UCSD-AML1 (cell line): ENCODE results near the gene SMARCB1.

Experiments used
- DNase-seq: peaks from one replicate; lab custom pipeline; 2025; ENCODE audit not compliant: unreplicated experiment; lab: John Stamatoyannopoulos, UW

The SMARCB1 gene

DNA sequence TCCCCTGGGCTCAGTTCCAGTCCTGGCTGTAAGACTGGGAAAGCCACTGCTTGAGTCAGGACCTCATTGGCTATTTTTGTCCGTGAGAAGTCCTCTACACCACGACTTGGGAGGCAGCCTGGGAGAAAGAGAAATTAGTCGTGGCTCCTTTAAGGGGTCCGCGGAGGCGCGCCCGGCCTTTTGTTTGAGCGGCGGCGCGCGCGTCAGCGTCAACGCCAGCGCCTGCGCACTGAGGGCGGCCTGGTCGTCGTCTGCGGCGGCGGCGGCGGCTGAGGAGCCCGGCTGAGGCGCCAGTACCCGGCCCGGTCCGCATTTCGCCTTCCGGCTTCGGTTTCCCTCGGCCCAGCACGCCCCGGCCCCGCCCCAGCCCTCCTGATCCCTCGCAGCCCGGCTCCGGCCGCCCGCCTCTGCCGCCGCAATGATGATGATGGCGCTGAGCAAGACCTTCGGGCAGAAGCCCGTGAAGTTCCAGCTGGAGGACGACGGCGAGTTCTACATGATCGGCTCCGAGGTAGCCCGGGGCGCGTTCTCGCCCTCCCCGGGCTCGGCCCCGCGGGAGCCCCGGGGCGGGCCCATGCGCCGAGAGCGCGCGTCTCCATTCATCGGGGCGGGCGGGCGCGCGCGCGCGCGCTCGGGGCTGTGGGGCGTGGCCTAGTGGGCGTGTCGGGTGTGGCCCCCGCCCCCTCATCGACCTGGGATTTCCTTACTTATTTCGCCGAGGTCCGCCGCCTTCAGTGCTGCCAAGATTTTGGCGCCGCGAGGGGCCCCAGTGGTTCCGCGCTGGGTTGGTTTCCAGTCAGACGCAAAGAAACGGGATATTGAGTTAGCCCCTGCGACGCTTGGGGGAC is at the start of gene SMARCB1:
Gene SMARCB1, plus strand, starts transcription at position 215 of the 848 bp plus-strand sequence. Its CDS starts 204 bp downstream, at position 419.
- DNase-seq = peak; percentile 90

DNA sequence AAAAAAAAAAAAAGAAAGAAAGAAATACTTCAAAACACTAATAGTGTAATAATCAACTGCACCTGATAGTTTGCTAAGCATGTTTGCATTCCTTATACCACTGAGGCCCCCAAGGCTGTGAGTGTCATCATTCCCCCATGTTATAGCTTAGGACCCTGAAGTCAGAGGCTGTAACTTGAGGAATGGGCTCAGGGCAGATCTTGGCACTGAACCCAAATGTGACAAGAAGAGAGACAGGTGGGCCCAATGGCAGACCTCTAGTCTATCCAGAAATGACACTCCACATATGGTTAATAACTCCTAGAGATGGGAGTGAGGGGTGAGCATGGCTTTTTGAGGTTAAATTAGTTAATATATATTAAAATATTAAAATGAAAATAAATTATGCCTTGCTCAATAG is 49.1 kb upstream of the SMARCB1 start:
- no peak for DNase-seq

DNA sequence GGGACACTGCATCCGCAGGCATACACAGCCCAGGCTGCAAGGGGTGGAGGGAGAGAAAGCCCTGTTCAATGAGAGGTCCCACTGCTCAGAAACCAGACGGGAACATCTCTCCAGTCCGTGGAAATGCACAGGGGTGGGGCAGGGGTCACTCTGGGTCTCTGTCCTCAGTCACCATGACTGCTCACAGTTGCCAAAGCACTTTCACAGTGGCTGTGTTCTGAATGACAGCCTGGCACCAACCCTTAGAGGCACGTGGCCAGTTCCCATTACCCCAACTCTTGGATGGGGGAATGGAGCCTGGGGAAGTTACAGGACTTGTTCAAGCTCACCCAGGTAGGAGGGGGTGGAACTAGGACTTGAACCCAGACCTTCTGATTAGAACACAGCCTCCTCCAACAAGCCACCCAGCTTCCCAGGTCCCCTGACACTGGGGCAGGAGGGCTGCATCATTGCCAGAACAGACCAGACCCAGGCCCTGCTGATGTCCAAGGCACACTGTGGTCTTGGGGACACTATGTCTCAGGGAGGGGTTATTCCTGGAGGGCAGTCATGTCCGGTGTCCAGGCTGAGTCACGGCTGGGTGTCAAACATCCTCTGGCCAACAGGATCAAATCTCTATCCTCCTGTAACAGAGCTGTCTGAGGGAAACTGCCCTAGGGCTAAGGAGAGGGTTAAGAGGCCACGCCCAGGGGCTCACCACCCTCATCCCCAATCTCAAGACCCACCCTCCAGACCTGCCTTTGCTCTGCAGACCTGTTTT is 44.1 kb upstream of the SMARCB1 start:
- no peak for DNase-seq

DNA sequence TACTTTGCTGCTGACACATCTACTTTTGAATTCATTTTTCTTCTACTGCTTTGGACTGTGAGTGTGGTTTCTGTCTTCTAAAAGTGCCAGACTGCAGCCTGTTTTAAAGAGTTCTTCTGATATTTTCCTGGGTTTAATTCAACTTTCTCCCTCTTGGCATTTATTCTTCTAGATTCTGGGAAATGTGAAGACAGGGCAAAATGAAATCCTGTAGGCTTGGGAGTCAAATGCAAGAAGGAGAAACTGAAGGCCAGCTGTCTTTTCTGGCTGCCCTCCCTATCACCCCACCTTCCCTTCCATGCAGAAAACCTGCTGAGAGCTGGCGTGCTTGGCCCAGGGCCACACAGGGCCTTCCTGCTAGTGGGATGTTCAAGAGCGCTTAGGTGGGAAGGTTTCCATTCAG is 43.5 kb upstream of the SMARCB1 start:
- DNase-seq = no peak

DNA sequence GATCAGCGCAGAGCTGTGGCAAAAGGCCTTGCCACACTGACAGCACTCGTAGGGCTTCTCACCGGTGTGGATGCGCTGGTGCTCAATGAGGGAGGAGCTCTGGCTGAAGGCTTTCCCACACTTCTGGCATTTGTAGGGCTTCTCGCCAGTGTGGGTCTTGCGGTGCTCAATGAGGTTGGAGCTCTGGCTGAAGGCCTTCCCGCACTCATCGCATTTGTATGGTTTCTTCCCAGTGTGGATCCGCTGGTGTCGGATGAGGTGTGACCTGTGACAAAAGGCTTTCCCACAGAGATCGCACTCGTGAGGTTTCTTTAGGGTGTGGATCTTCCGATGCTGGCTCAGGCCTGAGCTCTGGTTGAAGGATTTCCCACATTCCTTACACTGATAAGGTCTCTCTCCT is 42.8 kb upstream of the SMARCB1 start:
- DNase-seq = no peak

DNA sequence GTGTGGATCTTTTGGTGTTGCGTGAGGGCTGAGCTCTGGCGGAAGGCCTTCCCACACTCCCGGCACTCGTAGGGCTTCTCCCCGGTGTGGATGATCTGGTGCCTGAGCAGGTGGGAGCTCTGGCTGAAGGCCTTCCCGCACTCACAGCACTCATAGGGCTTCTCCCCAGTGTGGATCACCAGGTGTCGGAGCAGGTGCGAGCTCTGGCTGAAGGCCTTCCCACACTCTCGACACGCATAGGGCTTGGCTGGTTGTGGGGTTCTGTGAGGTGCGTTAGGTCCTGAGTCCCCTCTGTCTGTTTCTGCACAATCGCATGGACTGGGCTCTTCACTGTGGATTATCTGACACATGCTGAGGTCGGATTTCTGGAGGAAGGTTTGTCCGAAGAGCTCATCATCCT is 42.3 kb upstream of the SMARCB1 start:
- no peak for DNase-seq

DNA sequence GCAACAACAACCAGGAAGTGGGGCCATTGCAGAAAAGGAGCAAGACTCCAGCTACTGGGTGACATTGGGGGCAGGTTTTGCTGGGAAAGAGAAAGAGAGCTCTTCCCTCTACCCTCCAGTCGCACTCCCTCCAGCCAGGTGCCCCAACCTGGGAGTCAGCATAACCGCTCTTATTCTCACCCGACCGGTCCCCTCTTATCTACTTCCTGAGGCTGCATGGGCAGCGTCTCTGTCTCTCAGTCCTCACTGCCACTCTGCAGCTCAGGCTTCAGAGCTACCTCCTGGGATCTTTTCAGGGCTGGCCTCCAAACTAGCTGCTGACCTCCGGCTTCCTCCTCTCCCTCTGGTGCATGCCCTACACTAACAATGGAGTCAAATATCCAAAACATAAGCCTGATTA is 41.0 kb upstream of the SMARCB1 start:
- no peak for DNase-seq

DNA sequence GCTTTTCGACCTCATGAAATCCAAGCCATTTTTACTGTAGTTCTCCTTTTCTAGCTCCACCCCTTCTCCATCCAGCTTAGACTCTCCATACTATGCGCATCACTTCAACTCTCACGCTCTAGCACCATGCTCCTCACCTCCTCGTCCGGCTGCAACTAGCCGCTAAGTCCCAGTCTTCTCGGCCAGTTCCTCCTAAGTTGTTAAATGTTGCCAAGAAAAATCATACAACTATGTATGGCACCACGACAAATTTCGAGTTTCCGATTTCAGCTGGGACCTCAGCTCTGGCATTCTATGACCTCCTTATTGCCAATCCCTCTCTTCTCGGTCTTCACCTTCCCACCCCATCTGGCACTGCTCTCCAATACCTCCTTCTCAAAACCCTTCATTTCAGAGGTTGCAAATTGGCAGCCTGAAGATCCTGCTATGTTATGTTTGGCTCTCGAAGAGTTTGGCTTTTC is 36.9 kb upstream of the SMARCB1 start:
- DNase-seq = no peak

DNA sequence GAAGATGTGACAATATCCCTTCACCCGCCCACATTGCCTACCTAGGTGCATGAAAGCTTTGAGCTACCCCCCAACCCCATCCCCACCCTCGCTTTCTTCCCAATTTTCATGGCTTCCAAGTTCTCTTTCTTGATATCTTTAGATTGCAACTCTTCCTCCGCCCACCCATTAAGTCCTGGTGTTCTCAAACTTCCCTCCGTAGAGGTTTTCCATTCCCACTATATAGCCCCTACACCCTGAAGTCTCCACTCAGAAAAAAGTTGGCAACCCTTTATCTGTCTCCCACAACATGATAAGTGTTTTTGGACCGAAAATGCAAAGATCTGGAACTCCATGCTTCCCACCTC is 36.4 kb upstream of the SMARCB1 start:
- DNase-seq = no peak

DNA sequence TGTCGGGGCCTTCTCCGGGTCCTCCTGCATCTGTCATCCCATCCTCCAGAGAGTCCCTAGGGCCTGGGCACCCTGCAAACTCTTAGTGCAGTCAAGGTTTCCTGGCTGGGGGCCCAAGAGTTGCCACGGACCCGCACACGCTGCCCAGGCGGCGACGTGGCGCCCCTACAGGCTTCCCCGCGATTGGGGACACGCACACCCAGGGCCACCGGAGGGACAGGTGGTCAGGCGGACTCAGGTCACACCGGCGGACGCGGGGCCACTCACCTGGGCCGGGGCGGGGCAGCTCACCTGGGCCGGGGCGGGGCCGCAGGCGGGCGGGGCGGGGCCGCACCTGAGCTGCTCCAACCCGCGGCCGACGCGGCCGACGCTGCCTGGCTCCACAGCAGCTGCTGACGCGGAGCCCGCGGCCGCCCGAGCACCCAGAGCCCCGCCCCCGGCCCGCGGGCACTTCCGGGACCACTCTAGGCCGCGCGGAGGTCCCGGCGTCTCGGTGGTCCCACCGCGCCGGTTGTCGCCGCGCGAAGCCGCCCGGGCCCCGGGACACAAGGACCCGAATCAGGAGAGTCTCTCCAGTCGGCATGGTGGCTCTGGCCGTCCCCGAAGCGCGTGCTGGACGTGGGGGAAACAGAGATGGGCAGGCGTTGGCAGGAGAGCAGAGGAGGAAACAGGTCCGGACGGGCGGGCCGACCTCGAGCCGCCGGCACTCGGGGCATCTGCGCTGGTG is 35.9 kb upstream of the SMARCB1 start, which contains the start of gene ZNF70:
Gene ZNF70, minus strand, starts transcription at position 399 of the 727 bp plus-strand sequence. CDS start 5,972 bp downstream, outside the sequence.
- DNase-seq = peak; percentile 87

DNA sequence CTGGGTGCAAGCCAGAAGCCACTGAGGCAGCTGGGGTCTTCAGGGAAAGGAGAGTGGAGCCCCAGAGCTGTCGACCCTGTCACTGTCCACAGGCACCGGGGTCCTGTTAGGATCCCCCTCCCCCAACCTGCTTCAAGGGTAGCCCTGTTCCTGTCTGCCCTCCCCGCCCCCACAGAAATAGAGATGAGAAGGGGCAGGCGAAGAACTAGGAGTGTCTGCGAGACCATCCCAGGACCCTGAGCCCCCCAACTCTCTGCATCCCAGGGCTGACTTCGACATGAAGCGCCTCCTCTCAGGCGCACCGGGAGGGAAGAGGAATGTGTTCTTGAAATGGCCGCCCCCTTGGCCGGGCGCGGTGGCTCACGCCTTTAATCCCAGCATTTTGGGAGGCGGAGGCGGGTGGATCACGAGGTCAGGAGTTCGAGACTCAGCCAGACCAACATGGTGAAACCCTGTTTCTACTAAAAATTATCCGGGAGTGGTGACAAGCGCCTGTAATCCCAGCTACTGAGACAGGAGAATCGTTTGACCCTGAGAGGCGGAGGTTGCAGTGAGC is 35.2 kb upstream of the SMARCB1 start:
- no peak for DNase-seq

DNA sequence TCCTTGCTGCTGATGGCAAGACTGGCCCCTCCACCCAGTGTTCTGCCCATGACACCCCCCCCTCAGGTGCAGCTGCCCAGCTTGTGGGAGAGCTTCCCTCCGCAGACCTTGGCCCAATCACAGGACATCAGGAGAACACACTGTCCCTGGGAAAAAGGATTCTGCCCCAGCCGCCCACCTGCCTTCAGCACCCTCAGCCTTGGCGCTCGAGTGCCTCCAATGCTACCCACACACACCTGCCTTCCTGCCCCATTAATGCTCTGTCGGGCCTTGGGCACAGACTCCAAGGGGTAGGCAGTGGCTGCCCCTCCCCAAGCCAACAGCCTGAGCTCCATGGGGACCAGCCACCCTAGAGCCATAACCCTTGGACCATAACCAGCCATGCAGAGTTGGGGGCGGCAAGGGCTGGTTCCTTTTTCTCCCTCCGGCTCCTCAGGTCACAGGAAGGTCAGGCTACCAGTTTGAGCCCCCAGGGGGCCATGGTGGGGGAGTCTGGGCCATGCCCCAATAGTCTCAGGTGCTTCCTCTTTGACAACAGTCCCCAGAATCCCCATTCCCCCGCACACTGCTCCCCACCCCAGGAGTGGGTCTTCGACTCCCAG is 34.6 kb upstream of the SMARCB1 start:
- DNase-seq = no peak

DNA sequence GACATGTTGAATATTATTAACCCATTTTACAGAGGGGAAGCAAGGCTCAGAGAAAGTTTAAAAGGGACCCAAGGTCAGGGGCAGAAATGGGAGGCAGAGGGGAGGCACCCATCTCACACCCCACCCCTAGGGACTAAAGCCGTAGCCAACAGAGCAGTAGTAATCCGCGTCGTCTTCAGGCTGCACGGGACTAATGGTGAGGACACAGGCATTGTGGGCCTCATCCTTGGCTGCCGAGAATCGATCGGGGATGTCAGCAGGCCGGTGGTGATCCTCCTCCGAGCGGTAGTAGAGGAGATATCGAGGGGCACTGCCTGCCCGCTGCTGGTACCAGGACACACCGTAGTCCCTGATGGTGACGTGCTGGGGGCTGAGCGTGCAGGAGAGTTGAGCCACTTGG is 34.0 kb upstream of the SMARCB1 start:
- DNase-seq = no peak

DNA sequence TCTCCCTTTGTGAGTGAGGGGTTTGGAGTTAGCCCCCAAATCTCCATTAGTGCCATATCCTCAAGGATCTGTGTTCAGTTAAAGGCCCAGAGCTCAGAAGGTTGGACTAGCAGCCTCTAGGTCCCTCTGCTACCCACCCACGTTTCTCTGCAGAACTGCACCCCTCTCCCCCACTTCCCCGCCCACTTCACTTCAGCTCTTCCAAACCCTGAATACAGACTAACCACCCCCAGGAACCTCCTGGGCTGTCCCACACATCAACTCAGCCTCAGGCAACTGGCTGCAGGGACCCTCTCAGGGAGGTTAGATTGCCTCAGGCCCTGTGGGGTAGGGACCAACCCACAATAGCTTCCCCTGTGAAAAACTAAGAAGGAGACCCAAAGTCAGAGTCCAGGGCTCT is 33.4 kb upstream of the SMARCB1 start:
- DNase-seq = no peak

DNA sequence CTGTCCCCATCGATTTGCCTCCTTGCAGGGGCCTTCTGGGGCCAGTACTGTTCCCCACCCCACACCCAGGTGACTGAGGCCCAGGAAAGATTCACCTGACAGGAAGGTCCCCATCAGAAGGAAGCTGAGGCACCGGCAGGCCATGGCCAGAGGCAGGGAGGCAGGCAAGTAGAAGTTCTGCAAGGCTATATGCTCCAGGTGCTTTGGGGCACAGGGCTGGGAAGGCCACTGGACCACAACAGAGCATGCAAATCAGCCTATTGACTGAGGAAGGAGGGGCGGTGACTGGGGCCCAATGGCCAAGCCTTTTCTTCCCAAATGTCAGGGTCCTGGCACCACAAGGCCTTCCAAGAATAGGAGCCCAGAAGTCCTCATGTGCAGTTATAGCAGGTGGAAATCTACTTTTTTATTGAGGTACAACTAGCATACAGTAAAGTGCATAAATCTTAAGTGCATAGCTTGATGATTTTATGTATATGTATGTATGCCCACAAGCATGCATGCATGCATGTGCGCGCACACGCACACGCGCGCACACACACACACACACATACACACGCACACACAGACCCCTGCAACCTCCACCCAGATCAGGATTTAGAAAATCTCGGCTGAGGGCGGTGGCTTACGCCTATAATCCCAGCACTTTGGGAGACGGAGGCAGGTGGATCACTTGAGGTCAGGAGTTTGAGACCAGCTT is 32.4 kb upstream of the SMARCB1 start, which contains the start of gene VPREB3:
Gene VPREB3, minus strand, starts transcription at position 206 of the 700 bp plus-strand sequence. Its CDS starts 62 bp downstream, at position 144.
- DNase-seq = no peak

DNA sequence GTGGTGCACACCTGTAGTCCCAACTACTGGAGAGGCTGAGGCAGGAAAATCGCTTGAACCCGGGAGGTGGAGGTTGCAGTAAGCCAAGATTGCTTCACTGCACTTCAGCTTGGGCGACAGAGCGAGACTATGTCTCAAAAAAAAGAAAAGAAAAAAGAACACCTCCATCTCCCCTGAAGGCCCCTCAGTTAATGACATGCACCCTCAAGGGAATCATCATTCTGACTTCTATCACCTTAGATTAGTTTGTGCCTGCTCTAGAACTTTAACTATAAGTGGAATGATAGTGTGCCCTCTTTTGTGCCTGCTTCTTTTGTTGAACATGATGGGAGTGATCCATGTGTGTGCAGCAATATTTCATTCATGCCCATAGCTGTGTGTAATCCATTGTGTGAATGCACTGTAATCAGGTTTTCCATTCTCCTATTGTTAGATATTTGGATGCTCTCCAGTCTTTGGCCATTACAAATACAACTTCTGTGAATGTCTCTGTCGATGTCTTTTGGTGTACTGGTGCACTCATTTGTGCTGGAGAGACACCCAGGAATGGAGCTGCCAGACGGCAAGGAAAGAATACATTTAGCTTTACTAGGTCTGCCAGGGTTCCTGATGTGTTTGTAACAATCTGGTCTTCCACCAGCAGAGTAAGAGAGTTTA is 31.7 kb upstream of the SMARCB1 start:
- DNase-seq = no peak

DNA sequence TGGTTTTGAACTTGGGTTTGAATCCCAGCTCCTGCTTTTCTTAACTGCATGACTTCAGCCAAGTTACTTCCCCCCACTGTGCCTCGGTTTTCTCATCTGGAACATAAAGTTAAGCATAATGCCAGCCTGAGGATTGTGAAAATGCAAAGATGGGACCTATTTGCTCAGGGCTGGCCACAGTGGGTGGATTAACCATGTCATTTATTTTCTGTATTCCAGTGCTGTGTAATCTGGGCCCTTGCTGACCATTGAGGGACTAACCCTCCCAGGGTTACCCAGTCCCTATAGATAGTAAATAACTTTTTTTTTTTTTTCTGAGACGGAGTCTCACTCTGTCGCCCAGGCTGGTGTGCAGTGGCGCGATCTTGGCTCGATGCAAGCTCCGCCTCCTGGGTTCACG is 31.1 kb upstream of the SMARCB1 start:
- no peak for DNase-seq

DNA sequence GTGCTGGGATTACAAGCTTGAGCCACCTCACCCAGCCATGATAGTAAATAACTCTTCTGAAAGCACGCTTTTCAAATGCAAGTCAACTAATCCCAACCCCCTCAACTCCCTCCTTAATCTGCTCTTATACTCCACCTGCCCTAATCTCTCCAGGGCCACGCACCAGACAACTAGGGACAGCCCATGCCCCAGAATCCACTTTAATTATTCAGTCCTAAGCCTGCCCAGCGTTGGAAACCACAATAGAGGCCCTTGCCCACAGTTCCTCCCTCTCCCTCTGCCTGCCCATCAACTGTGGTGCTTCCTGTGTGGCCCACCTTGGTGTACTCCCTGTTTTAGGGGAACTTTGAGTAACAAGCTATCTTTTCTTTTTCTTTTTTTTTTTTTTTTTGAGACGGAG is 29.9 kb upstream of the SMARCB1 start:
- peak; percentile 24 for DNase-seq

DNA sequence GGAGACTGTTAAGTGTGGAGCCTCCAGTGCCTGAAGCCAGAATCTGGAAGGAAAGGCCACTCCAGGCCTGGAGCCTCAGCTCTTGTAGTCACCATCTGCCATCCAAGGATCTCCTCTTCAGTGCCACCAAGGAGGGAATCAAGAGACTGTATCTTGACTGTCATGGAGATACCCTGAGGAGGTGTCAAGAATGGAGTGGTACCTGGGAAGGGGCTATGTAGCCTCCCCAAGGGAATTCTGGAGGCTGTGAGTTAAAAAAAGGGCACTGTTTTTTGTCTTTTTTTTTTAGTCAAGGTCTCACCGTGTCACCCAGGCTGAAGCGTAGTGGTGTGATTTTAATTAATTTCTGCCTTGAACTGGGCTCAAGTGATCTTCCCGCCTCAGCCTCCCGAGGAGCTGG is 27.2 kb upstream of the SMARCB1 start:
- DNase-seq = no peak

DNA sequence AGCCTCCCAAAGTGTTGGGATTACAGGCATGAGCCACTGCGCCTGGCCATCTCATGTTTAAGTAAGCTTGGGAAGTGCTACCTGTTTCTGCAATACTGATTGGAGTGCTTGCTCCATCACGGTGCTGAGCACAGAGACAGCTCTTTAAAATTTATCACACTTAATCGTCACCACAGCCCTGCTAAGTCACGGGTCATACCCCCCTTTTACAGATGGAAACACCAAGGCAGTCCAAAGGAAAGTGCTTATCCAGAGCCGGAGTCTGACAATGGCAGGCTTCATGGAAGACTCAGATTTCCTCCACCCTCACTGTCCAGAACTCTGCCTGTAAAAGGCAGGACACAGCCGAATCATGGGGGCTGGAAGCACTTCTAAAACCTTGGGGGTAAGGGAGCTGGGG is 26.7 kb upstream of the SMARCB1 start:
- no peak for DNase-seq
